ENCODE data around the gene ADARB2.

- TF ChIP-seq CTCF (IDR thresholded peaks at IDR 0.05) (no peak), POLR2AphosphoS5 (IDR thresholded peaks at IDR 0.05) (no peak), POLR2A (IDR thresholded peaks at IDR 0.05) (no peak), EP300 (IDR thresholded peaks at IDR 0.05) (no peak)
These were observed 50.1 kb downstream of the ADARB2 start for GRCh38 chr10:1687190-1687589.
